Activated CD4-positive, CD25-positive, alpha-beta regulatory T cell treated with anti-CD3 and anti-CD28 coated beads, Interleukin-2, amount 50 U/mL, for 24 hours (primary cell): Measurements from ENCODE around the gene TOR4A.
"Not testable (repeated sequence)": the region's sequence is repeated elsewhere in the genome, so short reads cannot be mapped to it uniquely, and the experiment has no call there.

Experiments used
- ATAC-seq, 2 donors: fragments of 150-1000 bp; cut with Tn5 transposase; one replicate each; pipeline ENCODE4 v1.10.0; 2021; ENCODE audit warnings: mild to moderate bottlenecking in 1 of 2, moderate library complexity in 1 of 2

TOR4A gene

DNA sequence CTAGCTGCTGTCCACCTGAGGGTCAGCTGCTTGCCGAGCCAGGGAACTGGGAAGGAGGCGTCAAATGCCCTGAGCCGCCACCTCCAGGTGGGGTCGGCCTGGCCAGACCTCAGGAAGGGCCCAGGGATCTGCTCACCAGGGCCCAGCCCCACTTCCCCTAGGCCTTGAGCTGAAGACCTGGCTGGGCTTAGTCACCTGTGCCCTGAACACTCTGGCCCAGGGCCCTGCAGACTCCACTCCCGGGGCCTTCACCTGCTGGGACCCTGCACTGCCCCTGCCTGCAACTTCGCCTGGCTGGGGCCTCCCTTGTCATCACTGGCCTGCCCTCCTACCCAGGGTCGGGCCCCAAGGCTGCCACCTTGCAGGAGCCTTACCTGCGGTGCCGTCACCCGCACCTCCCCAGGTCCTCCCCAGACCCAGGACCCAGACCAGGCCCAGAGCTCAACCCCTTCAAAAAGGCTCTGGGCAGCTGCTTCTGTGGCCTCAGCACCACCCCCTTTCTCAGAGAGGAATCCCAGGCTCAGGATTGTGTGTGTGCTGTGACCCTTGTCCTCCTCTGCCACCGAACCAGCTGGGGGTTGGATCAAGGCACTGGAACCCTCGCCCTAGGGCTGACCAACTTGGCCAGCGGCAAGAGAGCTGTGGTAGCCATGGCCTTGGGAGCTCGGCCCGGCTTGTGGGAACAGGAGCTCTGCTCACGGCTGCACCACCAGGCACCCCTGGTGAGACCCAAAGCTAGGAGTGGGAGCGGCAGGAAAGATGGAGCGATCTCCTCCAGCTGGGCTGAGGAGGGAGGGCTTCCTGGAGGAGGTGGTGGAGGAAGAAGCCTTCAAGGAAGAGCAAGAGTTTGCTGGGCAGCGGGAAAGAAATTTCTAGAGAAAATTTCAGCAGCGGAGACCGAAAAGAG lies 23.6 kb upstream of the TOR4A start:
- no peak for ATAC-seq

DNA sequence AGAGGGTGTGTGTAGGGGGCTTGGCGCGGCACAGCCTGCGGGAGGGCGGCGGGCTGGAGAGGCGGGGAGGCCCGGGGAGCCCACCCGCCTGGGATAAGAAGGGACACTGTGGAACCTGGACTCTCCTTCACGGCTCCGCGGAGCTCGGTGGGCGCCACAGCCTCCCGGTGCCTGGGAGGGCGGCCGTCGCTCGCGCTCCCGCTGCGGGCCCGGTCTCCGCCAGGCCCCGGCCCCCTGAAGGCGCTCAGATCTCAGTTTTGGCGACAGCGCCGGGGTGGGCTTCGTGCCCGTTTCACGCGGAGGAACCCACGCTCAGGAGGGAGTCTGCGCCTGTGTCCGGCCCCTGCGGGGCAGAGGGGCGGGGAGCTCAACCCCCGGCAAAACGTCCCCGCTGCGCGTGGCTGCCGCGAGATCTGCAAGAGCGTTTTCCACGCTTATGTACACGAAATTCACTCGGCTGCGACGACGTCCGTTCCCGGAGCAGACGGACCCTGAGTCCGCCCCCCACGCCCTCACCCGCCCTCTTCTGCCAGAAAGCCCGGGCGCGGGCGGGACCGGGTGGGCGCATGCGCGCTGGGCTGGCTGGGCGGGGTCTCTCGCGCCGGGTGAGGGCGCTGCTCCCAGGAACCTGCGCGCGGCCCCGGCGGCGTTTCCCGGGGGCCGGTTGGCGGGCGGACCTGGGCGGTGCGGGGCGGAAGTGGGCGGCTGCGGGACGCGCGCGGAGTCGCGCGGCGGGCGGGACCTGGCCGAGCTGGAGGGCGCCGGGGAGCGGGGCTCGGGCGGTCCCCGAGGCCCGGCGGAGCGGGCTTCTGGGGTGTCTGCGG lies 22.7 kb upstream of the TOR4A start, which contains the start of gene NELFB:
TSS of gene NELFB (plus strand) at position 704 of the 824 bp plus-strand sequence.
- ATAC-seq, result peak; percentile 93 to 94

DNA sequence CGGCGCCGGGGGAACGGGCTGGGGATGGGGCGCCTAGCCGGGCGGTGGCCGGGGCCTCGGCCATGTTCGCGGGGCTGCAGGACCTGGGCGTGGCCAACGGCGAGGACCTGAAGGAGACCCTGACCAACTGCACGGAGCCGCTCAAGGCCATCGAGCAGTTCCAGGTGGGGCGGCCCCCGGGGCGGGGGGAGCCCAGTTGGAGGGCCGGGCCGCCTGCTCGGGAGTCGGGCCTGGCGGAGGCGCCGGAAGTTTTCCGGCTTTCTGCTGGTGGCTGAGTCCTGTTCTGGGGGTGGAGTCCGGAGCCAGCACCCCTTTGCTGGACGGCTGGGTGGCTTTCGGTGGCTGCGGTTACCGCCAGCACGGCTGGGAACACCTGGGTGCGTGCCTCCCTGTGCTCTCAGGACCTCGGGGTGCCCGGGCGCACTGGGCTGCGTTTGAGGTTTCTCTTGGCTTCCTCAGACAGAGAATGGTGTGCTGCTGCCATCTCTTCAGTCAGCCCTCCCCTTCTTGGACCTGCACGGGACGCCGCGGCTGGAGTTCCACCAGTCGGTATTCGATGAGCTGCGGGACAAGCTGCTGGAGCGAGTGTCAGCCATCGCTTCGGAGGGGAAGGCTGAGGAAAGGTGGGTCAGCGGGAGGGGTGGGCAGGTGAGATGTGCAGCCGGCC lies 21.9 kb upstream of the TOR4A start:
- peak; percentile 35 to 44 for ATAC-seq

DNA sequence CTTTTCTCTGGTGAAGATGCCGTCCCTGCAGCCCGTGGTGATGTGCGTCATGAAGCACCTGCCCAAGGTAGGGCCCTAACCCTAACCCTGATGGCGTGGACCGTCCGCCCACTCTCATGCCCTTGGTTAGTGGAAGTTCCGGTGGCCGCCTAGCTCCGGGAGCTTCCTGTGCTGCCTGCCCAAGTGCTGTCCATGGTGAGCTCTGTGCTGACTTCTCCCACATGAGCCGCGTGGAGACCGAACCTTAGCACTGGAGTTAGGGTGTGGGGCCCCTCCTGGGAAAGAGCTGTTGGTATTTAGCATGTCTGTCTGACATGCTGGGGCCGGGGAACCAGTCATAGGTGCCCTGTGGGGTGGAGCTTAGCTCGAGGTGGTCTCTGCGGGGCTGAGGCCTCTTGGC lies 21.2 kb upstream of the TOR4A start:
- ATAC-seq, result no peak

DNA sequence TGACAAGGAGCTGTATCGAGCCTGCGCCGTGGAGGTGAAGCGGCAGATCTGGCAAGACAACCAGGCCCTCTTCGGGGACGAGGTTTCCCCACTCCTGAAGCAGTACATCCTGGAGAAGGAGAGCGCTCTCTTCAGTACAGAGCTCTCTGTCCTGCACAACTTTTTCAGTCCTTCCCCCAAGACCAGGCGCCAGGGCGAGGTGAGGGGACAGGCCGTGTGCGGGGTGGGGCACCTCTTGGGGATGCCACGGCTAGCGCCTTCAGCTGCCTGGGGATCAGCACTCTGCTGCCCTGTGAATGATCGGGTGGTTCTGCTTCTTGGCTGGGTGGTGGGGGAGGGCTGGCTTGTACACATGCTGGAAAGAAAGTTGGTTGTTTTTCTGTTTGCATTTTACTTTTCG lies 20.7 kb upstream of the TOR4A start:
- no peak for ATAC-seq

DNA sequence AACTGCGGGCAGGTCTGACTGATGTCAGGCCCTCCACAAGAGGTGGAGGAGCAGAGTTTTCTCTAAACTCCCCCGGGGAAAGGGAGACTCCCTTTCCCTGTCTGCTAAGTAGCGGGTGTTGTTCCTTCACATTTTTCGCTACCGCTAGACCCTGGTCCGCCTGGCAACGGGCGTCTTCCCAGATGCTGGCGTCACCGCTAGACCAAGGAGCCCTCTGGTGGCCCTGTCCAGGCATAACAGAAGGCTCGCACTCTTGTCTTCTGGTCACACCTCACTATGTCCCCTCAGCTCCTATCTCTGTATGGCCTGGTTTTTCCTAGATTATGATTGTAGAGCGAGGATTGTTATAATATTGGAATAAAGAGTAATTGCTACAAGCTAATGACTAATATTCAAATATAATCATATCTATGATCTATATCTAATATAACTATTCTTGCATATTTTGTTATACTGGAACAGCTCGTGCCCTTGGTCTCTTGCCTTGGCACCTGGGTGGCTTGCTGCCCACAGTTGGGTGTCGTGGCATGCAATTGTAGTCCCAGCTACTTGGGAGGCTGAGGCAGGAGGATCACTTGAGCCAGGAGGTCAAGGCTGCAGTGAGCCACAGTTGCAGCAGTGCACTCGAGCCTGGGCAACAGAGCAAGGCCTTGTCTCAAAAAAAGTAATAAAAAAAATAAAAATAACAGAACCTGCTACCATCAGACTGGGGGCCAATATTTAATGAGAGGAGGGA lies 15.2 kb upstream of the TOR4A start:
- not testable (repeated sequence) for ATAC-seq

DNA sequence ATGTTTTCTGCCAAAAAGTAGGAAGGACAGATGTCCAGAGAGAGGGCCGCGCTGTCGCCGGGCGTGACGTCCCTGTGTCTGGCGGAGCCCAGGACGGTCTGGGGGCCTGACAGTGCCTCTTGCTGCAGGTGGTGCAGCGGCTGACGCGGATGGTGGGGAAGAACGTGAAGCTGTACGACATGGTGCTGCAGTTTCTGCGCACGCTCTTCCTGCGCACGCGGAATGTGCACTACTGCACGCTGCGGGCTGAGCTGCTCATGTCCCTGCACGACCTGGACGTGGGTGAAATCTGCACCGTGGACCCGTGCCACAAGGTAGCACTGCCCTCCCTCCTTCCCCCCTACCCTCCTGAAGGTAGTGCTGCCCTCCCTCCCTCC lies 14.6 kb upstream of the TOR4A start:
- no peak for ATAC-seq

DNA sequence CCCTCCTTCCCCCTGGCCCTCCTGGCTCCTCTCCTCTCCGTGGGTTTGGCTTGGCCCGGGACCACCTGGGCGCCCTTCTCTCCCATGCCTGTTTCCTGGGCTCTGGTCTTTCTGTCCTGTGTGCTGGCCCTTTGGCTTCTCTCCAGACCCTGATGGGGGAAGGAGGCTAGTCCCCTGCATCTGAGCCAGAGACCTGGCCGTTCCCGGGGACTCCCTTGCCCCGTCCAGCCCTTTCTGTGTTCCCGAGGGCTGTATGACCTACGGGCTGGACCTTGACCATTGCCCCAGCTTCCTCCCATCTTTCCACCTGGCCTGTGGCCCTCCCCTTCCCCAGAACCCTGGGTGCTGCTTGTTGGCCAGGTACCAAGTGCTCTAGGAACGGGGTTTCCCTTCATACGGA lies 14.0 kb upstream of the TOR4A start:
- ATAC-seq, result no peak

DNA sequence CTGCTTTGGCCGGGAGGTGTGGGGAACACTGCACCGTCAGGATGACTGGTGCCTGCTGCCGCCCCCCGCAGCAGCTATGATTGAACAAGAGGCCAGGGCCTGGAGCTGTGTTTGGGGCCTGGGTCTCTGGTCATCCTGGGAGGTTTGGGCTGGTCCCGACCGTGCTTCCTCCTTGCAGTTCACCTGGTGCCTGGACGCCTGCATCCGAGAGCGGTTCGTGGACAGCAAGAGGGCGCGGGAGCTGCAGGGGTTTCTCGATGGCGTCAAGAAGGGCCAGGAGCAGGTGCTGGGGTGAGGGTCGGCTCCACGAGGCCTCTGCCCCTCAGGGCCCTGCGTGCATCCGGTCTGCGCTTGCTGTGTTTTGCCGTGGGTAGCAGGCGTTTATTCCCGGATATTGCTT lies 13.5 kb upstream of the TOR4A start:
- no peak for ATAC-seq

DNA sequence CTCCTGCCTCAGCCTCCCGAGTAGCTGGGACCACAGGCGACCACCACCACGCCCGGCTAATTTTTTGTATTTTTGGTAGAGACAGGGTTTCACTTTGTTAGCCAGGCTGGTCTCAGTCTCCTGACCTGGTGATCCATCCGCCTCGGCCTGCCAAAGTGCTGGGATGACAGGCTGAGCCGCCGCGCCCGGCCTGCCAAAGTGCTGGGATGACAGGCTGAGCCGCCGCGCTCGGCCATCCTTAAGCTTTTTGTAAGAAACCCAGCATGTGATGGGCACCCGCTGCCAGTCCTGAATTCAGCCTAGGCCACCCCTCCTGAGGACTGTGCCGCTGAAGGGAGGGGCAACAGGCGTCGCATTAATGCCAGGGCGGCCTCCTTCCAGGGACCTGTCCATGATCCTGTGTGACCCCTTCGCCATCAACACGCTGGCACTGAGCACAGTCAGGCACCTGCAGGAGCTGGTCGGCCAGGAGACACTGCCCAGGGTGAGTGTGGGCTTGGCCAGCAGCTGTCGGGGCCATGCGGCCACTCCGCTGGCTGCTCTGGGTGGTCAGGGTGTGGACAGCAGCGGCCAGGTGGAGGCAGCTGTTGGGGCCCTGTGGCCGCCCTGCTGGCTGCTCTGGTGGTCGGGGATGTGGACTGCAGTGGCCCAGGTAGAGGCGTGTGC lies 11.9 kb upstream of the TOR4A start:
- no peak for ATAC-seq

DNA sequence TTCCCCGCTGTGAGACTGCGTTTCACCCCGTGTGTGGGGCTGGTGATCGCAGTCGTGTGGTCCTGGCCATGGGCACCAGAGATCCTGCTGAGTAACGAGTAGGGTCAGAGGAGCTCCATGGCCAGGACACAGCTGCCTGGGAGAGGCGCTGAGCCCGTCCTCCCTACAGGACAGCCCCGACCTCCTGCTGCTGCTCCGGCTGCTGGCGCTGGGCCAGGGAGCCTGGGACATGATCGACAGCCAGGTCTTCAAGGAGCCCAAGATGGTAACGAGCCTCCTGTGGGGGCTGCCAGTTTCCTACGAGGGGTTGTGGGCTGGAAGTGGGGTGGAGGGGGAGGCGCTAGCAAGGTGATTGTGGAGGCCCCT lies 11.4 kb upstream of the TOR4A start:
- no peak for ATAC-seq

DNA sequence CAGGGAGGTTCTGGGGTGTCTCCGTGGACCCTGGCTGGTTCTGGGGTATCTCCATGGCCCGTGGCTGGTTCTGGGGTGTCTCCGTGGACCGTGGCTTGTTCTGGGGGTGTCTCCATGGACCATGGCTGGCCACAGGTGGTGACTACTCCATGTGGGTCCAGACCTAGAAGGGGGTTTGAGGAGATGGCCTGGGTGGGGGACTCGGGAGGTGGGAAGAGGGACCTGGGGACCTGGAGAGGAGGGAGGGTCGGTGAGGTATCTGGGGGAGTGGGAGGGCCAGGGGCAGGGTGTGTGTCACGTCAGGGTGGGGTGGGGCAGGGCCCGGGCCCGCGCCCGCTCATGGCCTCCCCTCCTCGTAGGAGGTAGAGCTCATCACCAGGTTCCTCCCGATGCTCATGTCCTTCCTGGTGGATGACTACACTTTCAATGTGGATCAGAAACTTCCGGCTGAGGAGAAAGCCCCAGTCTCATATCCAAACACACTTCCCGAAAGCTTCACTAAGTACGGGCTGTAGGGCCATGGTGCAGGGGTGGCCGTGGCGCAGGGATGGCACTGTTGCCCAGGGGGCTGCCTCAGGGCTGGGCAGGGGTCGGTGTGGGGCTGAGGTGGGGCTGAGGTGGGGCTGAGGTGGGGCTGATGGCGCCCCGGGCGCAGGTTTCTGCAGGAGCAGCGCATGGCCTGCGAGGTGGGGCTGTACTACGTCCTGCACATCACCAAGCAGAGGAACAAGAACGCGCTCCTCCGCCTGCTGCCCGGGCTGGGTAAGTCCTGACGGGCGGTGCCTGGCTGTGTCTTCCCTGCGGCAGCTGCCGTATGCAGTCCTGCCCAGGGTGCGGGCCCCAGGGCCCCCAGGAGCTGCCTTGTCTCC lies 10.7 kb upstream of the TOR4A start:
- ATAC-seq, result no peak

DNA sequence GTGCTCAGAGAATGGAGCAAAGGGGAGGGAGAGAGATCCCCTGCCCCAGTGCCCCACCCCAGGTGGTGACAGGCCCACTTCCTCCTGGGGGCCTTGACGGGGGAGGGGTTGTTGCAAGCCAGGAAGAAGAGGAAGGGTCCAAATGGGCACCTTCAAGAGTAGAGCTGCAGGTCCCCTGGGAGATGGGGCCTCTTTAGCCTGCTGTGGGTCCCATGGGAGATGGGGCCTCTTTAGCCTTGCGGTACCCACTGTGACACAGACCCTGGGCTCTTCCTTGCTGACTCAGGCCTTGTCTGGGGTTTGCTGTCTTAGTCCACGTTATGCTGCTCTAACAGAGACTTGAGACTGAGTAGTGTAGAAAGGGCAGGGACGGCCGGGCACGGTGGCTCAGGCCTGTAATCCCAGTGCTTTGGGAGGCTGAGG lies 9.6 kb upstream of the TOR4A start:
- peak; percentile 44 to 48 for ATAC-seq

DNA sequence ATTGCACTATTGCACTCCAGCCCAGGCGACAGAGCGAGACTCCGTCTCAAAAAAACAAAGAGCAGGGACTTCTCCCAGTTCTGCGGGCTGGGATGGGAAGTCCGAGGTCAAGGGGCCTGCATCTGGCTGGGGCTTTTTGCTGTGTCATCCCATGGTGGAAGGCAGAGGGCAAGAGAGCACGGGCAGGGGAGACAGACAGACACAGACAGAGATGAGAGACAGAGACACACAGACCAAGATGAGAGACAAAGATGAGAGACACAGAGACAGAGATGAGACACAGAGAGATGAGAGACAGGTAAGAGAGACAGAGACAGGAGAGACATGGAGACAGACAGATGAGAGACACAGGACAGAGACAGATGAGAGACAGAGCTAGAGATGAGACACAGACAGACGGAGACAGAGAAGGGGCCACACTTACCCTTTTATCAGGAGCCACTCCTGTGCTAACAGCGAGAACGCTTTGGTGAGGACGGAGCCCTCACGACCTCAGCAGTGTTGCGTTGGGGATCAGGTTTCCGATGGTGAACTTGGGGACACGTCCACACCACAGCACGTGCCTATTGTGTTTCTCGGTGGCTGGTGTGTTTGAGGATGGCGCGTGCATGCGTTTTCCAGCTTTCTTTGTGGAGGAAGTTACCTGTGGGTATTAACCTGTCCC lies 8.9 kb upstream of the TOR4A start:
- ATAC-seq, result no peak

DNA sequence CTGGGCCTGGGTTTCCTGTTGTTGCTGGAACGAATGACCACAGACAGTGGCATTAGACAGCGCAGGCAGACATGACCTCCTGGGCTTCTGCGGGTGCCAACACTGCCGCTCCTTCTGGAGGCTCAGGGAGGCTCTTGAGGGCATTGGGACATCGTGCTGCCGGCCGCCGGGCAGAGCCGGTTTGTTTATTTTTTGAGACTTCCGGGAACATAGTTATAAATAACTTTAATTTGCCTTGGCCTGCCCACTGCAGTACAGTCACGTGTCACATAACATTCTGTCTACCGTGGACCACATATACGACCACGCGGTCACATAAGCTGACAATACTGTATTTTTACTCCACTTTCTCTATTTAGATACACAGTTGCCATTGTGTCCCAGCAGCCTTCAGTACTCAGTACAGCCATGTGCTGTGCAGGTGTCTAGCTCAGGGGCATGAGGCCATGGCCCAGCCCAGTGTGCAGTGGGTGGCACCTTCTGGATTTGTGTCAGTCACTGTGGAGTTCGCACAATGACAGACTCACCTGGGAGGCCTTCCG lies 8.2 kb upstream of the TOR4A start:
- ATAC-seq, result no peak

DNA sequence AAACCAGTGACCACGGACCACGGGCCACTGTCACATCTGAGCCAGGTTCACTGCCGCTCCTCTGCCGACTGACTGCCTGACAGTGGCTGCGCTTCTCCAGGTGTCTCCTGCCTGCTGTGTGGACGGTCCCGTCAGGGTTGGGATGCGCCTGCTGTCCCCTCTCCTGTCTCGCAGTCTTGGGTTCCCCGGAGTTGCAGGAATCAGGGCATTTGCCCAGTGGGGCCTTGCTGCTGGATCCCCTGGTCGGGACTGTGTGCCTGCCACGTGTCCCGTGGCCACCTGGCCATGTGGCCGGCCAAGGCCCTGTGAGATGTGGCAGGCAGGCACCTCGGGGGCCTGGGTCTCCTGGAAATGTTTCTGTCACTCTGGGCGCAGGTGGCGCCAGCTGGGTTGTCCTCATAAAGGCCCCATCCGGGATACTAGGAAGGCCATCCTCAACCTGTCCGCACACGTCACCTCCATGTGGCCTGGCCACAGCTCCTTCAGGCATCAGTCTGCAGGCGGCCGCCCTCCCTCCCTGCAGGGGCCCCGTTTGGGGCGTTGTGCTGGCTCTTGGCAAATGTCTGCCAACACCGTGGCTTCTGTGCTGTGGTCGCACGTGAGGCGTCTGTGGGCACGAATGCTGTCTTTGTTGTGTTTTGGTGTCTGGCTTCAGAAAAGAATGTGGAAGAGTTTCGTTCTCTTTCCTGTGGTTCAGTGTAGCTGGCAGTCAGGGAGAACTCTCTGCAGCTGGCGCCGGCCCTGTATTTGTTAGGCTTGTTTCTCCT lies 6.4 kb upstream of the TOR4A start:
- ATAC-seq, result no peak

DNA sequence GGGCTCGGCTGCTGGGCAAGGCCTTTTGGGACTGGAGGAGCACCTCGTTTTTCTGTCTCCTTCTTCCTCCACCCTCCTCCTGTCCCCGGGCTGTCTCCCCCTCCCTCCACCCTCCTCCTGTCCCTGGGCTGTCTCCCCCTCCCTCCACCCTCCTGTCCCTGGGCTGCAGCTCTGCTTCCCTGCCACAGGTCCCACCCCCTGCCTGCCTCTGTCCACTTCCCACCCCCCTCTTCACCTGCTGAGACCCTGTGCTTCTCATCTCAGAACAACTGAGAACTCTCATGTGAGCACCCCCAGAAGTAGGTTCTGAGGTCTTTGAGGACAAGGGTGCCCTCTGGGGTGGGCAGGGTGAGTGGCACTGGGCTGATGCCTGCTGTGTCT lies 5.8 kb upstream of the TOR4A start:
- ATAC-seq, result no peak

DNA sequence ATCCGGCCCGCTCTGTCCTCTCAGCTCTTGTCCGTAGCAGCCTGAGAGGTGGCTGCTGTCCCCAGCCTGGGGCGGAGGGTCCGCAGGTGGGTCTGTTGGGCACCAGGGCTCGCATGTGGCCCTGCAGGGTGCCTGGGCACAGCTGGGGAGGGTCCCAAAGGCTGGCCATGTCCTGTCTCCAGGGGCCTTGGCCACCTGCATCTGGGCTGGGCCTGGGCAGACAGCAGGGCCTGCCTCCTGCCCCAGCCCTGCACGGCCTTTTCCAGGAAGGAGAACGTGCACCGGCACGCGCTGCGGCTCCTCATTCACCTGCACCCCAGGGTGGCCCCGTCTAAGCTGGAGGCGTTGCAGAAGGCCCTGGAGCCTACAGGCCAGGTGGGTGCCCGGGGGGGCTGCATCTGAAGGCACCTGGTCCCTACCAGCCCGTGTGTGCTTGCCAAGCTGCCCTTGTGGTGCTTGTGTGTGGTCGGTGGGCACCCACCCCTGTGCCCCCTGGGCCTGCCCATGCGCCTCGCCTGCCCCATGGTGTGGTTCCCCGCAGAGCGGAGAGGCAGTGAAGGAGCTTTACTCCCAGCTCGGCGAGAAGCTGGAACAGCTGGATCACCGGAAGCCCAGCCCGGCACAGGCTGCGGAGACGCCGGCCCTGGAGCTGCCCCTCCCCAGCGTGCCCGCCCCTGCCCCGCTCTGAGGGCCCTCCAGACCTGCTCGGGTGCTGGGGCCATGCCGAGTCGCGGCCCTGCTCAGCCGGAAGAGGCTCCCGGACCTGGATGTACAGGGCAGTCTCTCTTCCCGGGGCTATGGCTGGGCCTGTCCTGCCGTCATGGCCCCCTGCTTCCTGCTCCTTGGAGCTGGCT lies 5.1 kb upstream of the TOR4A start:
- ATAC-seq, result no peak
